Measurements from ENCODE around the gene PHF1. TPM values are rescaled to one million over a fixed set of nuclear protein-coding genes. Genes with fewer than 3 reads are reported as not detected.

PHF1 gene
- total RNA-seq, 1 donor from 2014 or later: 13.2 TPM

DNA sequence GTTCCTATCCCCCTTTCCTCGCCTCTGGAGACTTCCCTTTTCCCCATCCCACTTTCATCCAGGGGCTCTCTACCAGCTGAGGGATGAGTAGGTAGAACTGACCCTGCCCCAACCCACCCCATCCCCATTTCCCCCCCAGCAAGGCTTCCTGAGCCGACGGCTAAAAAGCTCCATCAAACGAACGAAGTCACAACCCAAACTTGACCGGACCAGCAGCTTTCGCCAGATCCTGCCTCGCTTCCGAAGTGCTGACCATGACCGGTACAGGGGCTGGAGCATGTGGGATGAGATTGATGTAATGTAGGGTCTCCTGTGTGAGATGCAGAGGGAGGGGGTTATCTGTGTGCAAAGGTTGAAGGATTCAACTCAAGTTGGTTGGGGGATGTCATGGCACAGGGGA lies 21.7 kb downstream of the PHF1 start:
- H3K27me3 ChIP-seq (ENCODE audit: control insufficient read depth, insufficient read depth, low read length): no peaks in the 10 kb centered on the region
- no peak overlapping the region for H3K4me3 ChIP-seq (ENCODE audit: low read depth, low read length)
- TF ChIP-seq, protein P1, sequence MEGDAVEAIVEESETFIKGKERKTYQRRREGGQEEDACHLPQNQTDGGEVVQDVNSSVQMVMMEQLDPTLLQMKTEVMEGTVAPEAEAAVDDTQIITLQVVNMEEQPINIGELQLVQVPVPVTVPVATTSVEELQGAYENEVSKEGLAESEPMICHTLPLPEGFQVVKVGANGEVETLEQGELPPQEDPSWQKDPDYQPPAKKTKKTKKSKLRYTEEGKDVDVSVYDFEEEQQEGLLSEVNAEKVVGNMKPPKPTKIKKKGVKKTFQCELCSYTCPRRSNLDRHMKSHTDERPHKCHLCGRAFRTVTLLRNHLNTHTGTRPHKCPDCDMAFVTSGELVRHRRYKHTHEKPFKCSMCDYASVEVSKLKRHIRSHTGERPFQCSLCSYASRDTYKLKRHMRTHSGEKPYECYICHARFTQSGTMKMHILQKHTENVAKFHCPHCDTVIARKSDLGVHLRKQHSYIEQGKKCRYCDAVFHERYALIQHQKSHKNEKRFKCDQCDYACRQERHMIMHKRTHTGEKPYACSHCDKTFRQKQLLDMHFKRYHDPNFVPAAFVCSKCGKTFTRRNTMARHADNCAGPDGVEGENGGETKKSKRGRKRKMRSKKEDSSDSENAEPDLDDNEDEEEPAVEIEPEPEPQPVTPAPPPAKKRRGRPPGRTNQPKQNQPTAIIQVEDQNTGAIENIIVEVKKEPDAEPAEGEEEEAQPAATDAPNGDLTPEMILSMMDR (IDR thresholded peaks at IDR 0.05; ENCODE audit: insufficient read depth, low read length, severe bottlenecking): no peak
- peaks cover 6% of the 10 kb centered on the region for H3K36me3 ChIP-seq (ENCODE audit: control insufficient read depth, insufficient read depth, low read length)
- DNase-seq (ENCODE audit: low read depth) (no peak), FAIRE-seq (no peak)

DNA sequence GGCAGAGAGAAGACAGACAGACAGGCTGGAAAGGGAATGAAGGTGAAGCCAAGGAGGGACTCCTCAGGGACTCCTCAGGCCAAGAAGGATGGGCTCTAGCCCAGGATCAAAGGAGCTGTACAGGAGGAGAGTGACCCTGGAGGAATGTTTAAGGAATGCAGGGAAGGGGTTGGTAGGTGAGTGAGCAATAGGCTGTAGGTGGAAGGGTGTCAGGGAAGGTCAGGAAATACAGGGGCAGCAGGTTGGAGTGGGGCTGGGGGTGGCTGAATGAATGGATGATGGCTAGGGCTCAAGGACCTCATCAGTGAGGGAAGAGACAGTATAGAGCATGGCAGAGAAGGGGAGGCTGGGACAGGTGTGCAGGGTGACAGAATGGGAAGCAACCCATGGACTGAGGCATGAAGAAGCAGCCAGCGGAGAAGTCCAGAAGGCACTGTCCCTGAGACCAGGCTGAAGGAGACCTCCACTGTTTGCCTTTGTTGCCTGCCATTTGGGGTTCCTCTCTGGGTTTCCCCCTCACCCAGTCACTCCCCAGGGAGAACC lies 22.3 kb downstream of the PHF1 start:
- FAIRE-seq (no peak), DNase-seq (ENCODE audit: low read depth) (no peak)
- TF ChIP-seq, protein P1 (IDR thresholded peaks at IDR 0.05; ENCODE audit: insufficient read depth, low read length, severe bottlenecking): no peak

DNA sequence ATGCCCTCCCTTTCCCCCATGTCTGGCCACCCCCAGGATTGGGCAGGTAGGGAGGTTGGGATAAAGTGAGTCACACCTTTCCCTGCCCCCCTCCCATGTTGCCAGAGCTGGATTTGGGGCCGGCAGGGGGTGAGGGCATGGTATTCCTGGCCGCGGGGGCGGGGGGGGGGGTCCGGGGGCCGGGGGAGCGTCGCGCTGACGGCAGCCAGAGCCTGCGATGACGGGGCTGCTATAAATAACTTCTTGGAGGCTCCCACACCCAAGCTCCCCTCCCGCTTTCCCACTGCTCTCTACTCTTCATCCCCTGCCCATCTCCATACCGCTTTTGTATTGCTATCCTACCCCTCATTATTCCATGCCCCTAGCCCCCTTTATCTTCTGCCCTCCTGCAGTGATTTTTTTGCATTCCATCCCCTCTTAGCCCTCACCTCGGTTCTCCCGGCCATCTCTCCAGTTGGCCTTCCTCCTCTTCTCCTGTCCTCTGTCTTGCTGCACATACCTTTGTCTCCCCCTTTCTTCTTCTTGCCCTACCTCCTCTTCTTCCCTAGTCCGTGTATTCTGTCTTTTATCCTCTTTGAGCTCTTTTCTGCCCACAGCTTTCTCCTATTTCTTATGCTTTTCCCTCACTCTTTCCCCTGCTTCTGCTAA lies 22.9 kb downstream of the PHF1 start:
- DNase-seq (ENCODE audit: low read depth): no peak
- H3K27me3 ChIP-seq (ENCODE audit: control insufficient read depth, insufficient read depth, low read length): no peaks in the 10 kb centered on the region
- TF ChIP-seq, protein P1 (IDR thresholded peaks at IDR 0.05; ENCODE audit: insufficient read depth, low read length, severe bottlenecking): no peak
- FAIRE-seq: no peak
- H3K4me3 ChIP-seq (ENCODE audit: low read depth, low read length): no peak overlapping the region
- peaks cover 10% of the 10 kb centered on the region for H3K36me3 ChIP-seq (ENCODE audit: control insufficient read depth, insufficient read depth, low read length)

More for the DNA sequence above, 22.3 kb downstream of the PHF1 start:
- no peaks in the 10 kb centered on the region for H3K27me3 ChIP-seq (ENCODE audit: control insufficient read depth, insufficient read depth, low read length)
- no peak overlapping the region for H3K4me3 ChIP-seq (ENCODE audit: low read depth, low read length)
- H3K36me3 ChIP-seq (ENCODE audit: control insufficient read depth, insufficient read depth, low read length): peaks cover 10% of the 10 kb centered on the region

DNA sequence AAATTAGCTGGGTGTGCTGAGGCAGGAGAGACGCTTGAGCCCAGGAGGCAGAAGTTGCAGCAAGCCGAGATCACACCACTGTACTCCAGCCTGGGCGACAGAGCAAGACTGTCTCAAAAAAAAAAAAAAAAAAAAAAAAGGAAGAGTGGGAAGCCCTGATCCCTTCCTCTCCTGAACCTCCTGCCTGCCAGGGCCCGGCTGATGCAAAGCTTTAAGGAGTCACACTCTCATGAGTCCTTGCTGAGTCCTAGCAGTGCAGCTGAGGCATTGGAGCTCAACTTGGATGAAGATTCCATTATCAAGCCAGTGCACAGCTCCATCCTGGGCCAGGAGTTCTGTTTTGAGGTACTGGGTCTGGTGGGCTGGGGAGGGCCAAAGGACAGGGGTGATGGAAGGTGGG lies 24.1 kb downstream of the PHF1 start:
- H3K4me3 ChIP-seq (ENCODE audit: low read depth, low read length): no peak overlapping the region
- no peaks in the 10 kb centered on the region for H3K27me3 ChIP-seq (ENCODE audit: control insufficient read depth, insufficient read depth, low read length)
- no peak for FAIRE-seq
- TF ChIP-seq, protein P1 (IDR thresholded peaks at IDR 0.05; ENCODE audit: insufficient read depth, low read length, severe bottlenecking): no peak
- peaks cover 10% of the 10 kb centered on the region for H3K36me3 ChIP-seq (ENCODE audit: control insufficient read depth, insufficient read depth, low read length)
- DNase-seq (ENCODE audit: low read depth): no peak

DNA sequence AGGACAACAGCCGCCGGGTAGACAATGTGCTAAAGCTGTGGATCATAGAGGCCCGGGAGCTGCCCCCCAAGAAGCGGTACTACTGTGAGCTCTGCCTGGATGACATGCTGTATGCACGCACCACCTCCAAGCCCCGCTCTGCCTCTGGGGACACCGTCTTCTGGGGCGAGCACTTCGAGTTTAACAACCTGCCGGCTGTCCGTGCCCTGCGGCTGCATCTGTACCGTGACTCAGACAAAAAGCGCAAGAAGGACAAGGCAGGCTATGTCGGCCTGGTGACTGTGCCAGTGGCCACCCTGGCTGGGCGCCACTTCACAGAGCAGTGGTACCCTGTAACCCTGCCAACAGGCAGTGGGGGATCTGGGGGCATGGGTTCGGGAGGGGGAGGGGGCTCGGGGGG lies 26.9 kb downstream of the PHF1 start:
- FAIRE-seq (no peak), DNase-seq (ENCODE audit: low read depth) (no peak)
- Histone ChIP-seq H3K36me3 (ENCODE audit: control insufficient read depth, insufficient read depth, low read length) (peaks cover 16% of the 10 kb centered on the region), H3K27me3 (ENCODE audit: control insufficient read depth, insufficient read depth, low read length) (no peaks in the 10 kb centered on the region), H3K4me3 (ENCODE audit: low read depth, low read length) (no peak overlapping the region)
- TF ChIP-seq, protein P1 (IDR thresholded peaks at IDR 0.05; ENCODE audit: insufficient read depth, low read length, severe bottlenecking): no peak
